OCI-LY3 (cell line): ENCODE results near the gene ZNF653.
A peak's percentile ranks its signal among the peaks of the same experiment; 100 is the strongest.

Experiments used
- H2AFZ ChIP-seq: fragments of 200-600, 300-600 bp; shearing (Covaris generic); 2 replicates; pipeline ENCODE4 v1.6.0; 2014; ENCODE audit warnings: antibody characterized with exemption, low read depth, low read length
- H3K27ac ChIP-seq: fragments of 200-600, 300-600 bp; sonication (generic); 2 replicates; pipeline ENCODE4 v1.5.1; 2014; ENCODE audit warnings: mild to moderate bottlenecking, low read length, moderate library complexity, mixed read lengths
- H3K27me3 ChIP-seq: fragments of 200-600, 300-600 bp; sonication (generic); 2 replicates; pipeline ENCODE4 v1.6.1; 2014; ENCODE audit warnings: low read depth, low read length, mixed read lengths
- H3K36me3 ChIP-seq: fragments of 200-600, 300-600 bp; sonication (generic); replicated peaks from 2 replicates; pipeline ENCODE3; 2014; ENCODE audit warnings: low read depth, low read length, mixed read lengths
- H3K4me1 ChIP-seq: fragments of 300-600, 200-600 bp; sonication (generic); 2 replicates; pipeline ENCODE4 v1.6.1; 2014; ENCODE audit warnings: low read length, mixed read lengths
- H3K4me2 ChIP-seq: fragments of 200-600, 300-600 bp; sonication (generic); 2 replicates; pipeline ENCODE4 v1.6.1; 2014; ENCODE audit warnings: low read length, mixed read lengths
- H3K4me3 ChIP-seq: fragments of 300-600, 200-600 bp; sonication (generic); 2 replicates; pipeline ENCODE4 v1.5.1; 2014; ENCODE audit warnings: antibody characterized with exemption, mild to moderate bottlenecking, low read length, moderate library complexity
- H3K79me2 ChIP-seq: fragments of 300-600, 200-600 bp; shearing (Covaris generic); 2 replicates; pipeline ENCODE4 v1.6.1; 2014; ENCODE audit warnings: mild to moderate bottlenecking, low read length, mixed read lengths
- H3K9ac ChIP-seq: fragments of 300-600, 200-600 bp; shearing (Covaris generic); 2 replicates; pipeline ENCODE4 v1.6.0; 2014; ENCODE audit warnings: mild to moderate bottlenecking, low read length, moderate library complexity
- H3K9me3 ChIP-seq: fragments of 200-600, 300-600 bp; shearing (Covaris generic); 2 replicates; pipeline ENCODE4 v1.6.1; 2014; ENCODE audit warnings: low read length, mixed read lengths; ENCODE audit not compliant: insufficient read depth
- H4K20me1 ChIP-seq: fragments of 200-600, 300-600 bp; sonication (generic); 2 replicates; pipeline ENCODE4 v1.6.1; 2016; ENCODE audit warnings: low read length, mixed read lengths; ENCODE audit not compliant: insufficient read depth
- EZH2phosphoT487 ChIP-seq: fragments of 200-600 bp; shearing (Covaris generic); IDR thresholded peaks from 2 replicates; pipeline ENCODE4 v1.6.1; 2018; ENCODE audit warnings: antibody characterized with exemption, mixed run types, low read depth
- TF ChIP-seq, protein P1 (sequence below): fragments of 200-600, 300-600 bp; sonication (generic); IDR thresholded peaks from 2 replicates; pipeline ENCODE4 v1.5.1; 2014; ENCODE audit warnings: antibody characterized with exemption, low read length, low read depth

The ZNF653 gene

DNA sequence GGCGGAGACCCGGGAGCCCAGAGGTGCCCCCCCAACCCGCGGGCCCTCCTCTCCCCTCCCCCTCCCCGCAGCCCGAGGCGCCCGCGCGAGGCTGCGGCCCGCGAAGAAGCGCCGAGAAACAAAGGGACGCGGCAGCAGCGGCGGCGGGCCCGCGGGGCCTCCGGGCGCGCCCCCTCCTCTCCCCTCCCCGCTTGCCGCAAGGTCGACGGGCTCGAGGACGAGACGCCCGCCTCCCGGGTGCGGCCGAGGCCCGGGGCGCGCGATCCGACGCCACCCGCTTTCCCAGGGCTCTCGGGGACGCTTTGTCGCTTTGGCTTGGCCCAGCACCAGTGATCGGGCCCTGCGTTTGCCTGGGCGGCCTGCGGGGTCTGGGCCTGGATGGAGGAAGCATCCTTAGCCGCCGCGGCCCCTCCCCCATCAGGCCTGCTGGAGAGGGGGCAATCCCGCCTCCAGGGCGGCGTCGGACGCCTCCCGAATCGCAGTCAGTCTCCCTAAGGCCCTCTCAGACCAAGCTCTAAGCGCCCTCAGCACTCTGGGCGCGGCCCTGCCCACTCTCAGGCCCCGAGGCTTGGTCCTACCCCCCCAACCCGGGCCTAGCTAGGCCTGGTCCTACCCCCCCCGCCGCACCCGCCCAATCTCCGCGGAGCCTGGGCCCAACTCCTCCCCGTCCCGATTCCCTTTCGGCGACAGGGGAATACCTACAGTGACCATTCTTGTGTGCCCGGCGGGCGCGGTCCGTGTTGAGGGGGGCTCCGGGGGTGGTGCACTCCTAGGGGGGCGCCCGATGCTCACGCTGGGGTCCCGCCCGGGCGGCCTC is 25.5 kb downstream of the ZNF653 start:
- no peak overlapping the region for H2AFZ ChIP-seq
- H3K4me3 ChIP-seq = no peak overlapping the region
- no peaks in the 10 kb centered on the region for H3K79me2 ChIP-seq
- H3K9me3 ChIP-seq = no peaks in the 10 kb centered on the region
- H3K36me3 ChIP-seq = no peaks in the 10 kb centered on the region
- TF ChIP-seq EZH2phosphoT487 = no peak
- TF ChIP-seq, protein P1, sequence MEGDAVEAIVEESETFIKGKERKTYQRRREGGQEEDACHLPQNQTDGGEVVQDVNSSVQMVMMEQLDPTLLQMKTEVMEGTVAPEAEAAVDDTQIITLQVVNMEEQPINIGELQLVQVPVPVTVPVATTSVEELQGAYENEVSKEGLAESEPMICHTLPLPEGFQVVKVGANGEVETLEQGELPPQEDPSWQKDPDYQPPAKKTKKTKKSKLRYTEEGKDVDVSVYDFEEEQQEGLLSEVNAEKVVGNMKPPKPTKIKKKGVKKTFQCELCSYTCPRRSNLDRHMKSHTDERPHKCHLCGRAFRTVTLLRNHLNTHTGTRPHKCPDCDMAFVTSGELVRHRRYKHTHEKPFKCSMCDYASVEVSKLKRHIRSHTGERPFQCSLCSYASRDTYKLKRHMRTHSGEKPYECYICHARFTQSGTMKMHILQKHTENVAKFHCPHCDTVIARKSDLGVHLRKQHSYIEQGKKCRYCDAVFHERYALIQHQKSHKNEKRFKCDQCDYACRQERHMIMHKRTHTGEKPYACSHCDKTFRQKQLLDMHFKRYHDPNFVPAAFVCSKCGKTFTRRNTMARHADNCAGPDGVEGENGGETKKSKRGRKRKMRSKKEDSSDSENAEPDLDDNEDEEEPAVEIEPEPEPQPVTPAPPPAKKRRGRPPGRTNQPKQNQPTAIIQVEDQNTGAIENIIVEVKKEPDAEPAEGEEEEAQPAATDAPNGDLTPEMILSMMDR = no peak
- H4K20me1 ChIP-seq = no peaks in the 10 kb centered on the region
- no peak overlapping the region for H3K9ac ChIP-seq
- no peaks in the 10 kb centered on the region for H3K27me3 ChIP-seq
- no peak overlapping the region for H3K4me2 ChIP-seq
- peaks cover 27% of the 10 kb centered on the region for H3K4me1 ChIP-seq
- H3K27ac ChIP-seq = no peak overlapping the region

DNA sequence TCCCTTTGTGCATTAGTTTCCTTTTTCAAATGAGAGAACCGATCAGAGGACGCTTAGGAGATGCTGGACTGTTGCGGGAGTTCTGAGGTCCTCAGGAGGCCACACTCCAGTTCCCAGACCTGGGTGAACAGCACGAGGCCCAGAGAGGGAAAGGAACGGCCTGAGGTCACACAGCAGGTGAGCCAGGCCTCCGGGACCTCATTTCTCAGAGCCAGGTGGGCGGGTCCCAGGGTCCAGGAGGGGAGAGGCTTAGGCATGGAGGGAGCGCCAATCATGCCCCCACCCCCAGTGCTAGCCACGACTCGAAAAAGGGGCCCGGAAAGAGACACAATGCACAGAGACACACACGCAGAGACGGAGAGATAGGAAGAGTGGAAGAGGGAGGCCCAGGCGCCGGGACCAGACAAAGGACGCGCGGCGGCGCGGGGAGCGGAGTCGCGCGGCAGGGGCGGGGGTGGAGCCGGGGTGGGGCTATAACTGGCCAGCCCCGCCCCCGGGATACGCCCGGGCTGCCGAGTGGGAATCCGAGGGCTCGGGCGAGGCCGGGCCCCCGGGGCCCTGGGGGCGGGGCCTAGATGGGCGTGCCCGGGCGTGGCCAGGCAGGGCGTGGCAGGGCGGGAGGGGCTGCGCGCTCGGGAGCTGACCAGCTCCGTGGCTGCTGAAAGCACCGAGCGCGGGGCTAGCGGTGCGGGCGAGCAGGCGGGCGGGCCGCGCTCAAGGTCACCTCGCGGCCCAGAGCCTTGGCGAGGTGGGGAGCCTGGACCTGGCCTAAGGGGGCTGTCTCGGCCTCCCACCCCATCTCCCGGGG is 26.3 kb downstream of the ZNF653 start:
- no peak overlapping the region for H3K27ac ChIP-seq
- H3K9ac ChIP-seq = no peak overlapping the region
- H3K4me3 ChIP-seq = no peak overlapping the region
- no peaks in the 10 kb centered on the region for H3K27me3 ChIP-seq
- peak overlapping the region; percentile 51; the same call in 1 of the 2 replicates for H2AFZ ChIP-seq
- no peaks in the 10 kb centered on the region for H3K36me3 ChIP-seq
- H3K79me2 ChIP-seq = no peaks in the 10 kb centered on the region
- TF ChIP-seq EZH2phosphoT487 = no peak
- TF ChIP-seq, protein P1 = no peak
- peaks cover 27% of the 10 kb centered on the region for H3K4me1 ChIP-seq
- peak overlapping the region; percentile 30 for H3K4me2 ChIP-seq
- H3K9me3 ChIP-seq = no peaks in the 10 kb centered on the region
- H4K20me1 ChIP-seq = no peaks in the 10 kb centered on the region

DNA sequence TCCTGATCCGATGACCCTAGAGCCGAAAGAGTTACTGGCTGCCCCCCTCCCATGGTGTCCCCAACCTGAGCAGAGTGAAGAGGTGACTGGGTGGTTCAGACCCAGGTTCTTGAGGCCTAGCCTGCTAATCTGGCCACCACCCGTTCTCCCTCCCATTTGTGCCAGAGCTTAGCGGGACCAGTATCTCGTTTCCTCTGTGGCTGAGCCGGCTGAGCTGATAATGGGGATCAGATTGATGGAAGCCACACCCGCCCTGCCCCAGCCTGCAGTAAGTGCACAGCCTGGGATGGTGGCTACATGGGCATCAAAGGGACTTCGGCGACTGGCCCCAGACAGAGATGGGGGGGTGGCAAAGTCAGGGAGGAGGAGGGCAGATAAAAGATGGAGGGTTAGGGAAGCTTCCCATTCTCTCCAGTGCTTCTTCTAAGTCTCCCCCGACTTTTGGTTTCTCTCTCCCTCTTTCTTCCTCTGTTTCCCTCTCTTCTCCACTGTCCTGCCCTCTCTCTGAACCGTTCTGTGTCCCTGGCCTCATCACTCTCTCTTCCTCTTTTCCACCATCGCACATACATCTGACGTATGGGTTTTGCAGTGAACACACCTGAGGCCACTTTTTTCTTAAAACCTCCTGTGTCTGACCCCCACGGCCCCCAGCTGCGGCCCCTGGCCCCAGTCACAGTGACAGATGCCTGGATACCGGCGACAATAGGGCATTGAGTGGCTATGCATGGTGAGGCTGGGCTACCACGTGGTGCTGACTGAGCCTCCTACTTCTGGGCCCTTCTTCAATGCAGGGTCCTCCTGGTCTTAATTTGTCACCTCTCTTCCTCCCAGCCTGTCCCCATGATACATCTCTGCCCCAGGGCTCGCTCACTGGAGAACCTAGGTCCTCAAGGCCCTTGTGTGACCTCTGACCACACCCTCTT is 27.2 kb downstream of the ZNF653 start:
- TF ChIP-seq, protein P1 = no peak
- TF ChIP-seq EZH2phosphoT487 = no peak
- Histone ChIP-seq H3K9me3 (no peaks in the 10 kb centered on the region), H3K27ac (no peak overlapping the region), H3K79me2 (no peaks in the 10 kb centered on the region), H3K4me1 (peaks cover 36% of the 10 kb centered on the region), H3K36me3 (no peaks in the 10 kb centered on the region), H2AFZ (peak overlapping the region; percentile 51; the same call in 1 of the 2 replicates), H3K27me3 (no peaks in the 10 kb centered on the region), H3K4me2 (peak overlapping the region; percentile 30), H3K9ac (no peak overlapping the region), H4K20me1 (no peaks in the 10 kb centered on the region), H3K4me3 (no peak overlapping the region)
